ENCODE measurements around the gene ARX.

The ARX gene

DNA sequence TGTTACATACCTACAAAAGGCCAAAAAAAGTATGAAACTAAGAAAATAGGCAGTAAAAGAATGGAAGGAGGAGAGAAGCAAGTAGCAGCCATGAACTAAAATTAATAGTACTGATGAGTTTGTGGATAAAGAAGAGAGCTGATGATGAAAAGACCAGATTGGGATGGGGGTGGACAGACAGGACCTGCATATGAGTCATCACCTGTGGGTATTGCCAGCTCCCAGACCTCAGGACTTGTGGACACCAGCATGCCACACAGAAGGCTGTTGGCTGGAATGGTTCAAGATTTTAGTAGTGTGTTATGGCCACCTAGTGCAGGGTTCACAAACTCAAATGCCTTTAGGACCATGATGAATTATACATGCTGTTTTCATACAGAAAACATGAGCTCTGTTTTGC is 58.9 kb downstream of the ARX start:
- Mint-ChIP-seq H3K9me3 (no peaks in the 10 kb centered on the region), H3K4me3 (no peak overlapping the region), H3K4me1 (peaks cover 25% of the 10 kb centered on the region), H3K27ac (no peak overlapping the region), H3K36me3 (ENCODE audit: low read depth) (peaks cover 35% of the 10 kb centered on the region), H3K27me3 (ENCODE audit: low read depth, poor library complexity) (no peaks in the 10 kb centered on the region)
- DNase-seq, result no peak
- no peak for TF ChIP-seq CTCF (IDR thresholded peaks at IDR 0.05)

GRCh38 chrX:24955372-24955930 is 60.3 kb downstream of the ARX start:
- H3K36me3 Mint-ChIP-seq (ENCODE audit: low read depth), result peaks cover 35% of the 10 kb centered on the region
- no peaks in the 10 kb centered on the region for H3K9me3 Mint-ChIP-seq
- no peaks in the 10 kb centered on the region for H3K27me3 Mint-ChIP-seq (ENCODE audit: low read depth, poor library complexity)
- no peak for DNase-seq
- peaks cover 17% of the 10 kb centered on the region for H3K4me1 Mint-ChIP-seq
- H3K27ac Mint-ChIP-seq, result no peak overlapping the region
- H3K4me3 Mint-ChIP-seq, result no peak overlapping the region
- TF ChIP-seq CTCF (IDR thresholded peaks at IDR 0.05), result no peak

- peak overlapping the region; percentile 33 for H3K27ac Mint-ChIP-seq
- no peak for DNase-seq
- H3K27me3 Mint-ChIP-seq (ENCODE audit: low read depth, poor library complexity), result no peaks in the 10 kb centered on the region
- H3K4me3 Mint-ChIP-seq, result no peak overlapping the region
- H3K9me3 Mint-ChIP-seq, result no peaks in the 10 kb centered on the region
- TF ChIP-seq CTCF (IDR thresholded peaks at IDR 0.05), result no peak
- peaks cover 17% of the 10 kb centered on the region for H3K4me1 Mint-ChIP-seq
- peaks cover 35% of the 10 kb centered on the region for H3K36me3 Mint-ChIP-seq (ENCODE audit: low read depth)
These were observed 61.0 kb downstream of the ARX start for GRCh38 chrX:24954732-24955131.

Data from nephron progenitor cell (in vitro differentiated cells).